Measurements from ENCODE around the gene VPS52. TPM values are rescaled to one million over a fixed set of nuclear protein-coding genes. Genes with fewer than 3 reads are reported as not detected.

Gene VPS52
- total RNA-seq, 1 donor from 2014 or later: 30.6 TPM

- Mint-ChIP-seq H3K27ac (ENCODE audit: unreplicated experiment) (peak overlapping the region; percentile 97), H3K36me3 (ENCODE audit: low read depth, unreplicated experiment) (peaks cover 31% of the 10 kb centered on the region), H3K27me3 (ENCODE audit: low read depth, unreplicated experiment) (peaks cover 1% of the 10 kb centered on the region), H3K4me1 (ENCODE audit: low read depth, unreplicated experiment) (peaks cover 42% of the 10 kb centered on the region), H3K4me3 (ENCODE audit: unreplicated experiment) (peak overlapping the region; percentile 99), H3K9me3 (ENCODE audit: unreplicated experiment) (peaks cover 5% of the 10 kb centered on the region)
- DNase-seq (ENCODE audit: low read depth) (no peak), FAIRE-seq (no peak)
- Histone ChIP-seq H3K36me3 (ENCODE audit: insufficient read depth, low read length) (peaks cover 33% of the 10 kb centered on the region), H3K4me2 (ENCODE audit: low read length) (peak overlapping the region; percentile 96), H3K4me1 (ENCODE audit: insufficient read depth, low read length) (peaks cover 55% of the 10 kb centered on the region), H3K79me2 (ENCODE audit: insufficient read depth, low read length) (peaks cover 49% of the 10 kb centered on the region), H3K27ac (ENCODE audit: low read depth, low read length) (peak overlapping the region; percentile 96), H3K9ac (ENCODE audit: low read length) (peak overlapping the region; percentile 99), H4K20me1 (ENCODE audit: insufficient read depth, low read length) (peaks cover 36% of the 10 kb centered on the region), H3K27me3 (ENCODE audit: insufficient read depth, low read length) (no peaks in the 10 kb centered on the region), H3K4me3 (ENCODE audit: insufficient read depth, low read depth, low read length) (peak overlapping the region; percentile 80), H3K9me3 (ENCODE audit: insufficient read depth, low read depth, low read length) (no peaks in the 10 kb centered on the region), H2AFZ (ENCODE audit: low read depth, low read length) (no peak overlapping the region)
- TF ChIP-seq EZH2 (IDR thresholded peaks at IDR 0.05; ENCODE audit: insufficient read depth, low read length) (no peak), CTCF (IDR thresholded peaks at IDR 0.05; ENCODE audit: insufficient read depth, low read depth, low read length) (no peak)
Observed at GRCh38 chr6:33206864-33207551, 64.7 kb downstream of the VPS52 start.

- DNase-seq (ENCODE audit: low read depth) (no peak), FAIRE-seq (no peak)
- Histone ChIP-seq H3K36me3 (ENCODE audit: insufficient read depth, low read length) (peaks cover 39% of the 10 kb centered on the region), H2AFZ (ENCODE audit: low read depth, low read length) (no peak overlapping the region), H3K27ac (ENCODE audit: low read depth, low read length) (peak overlapping the region; percentile 96), H3K9ac (ENCODE audit: low read length) (peak overlapping the region; percentile 99), H3K4me1 (ENCODE audit: insufficient read depth, low read length) (peaks cover 62% of the 10 kb centered on the region), H3K4me2 (ENCODE audit: low read length) (peak overlapping the region; percentile 96), H3K4me3 (ENCODE audit: insufficient read depth, low read depth, low read length) (peak overlapping the region; percentile 1), H3K79me2 (ENCODE audit: insufficient read depth, low read length) (peaks cover 56% of the 10 kb centered on the region), H3K9me3 (ENCODE audit: insufficient read depth, low read depth, low read length) (no peaks in the 10 kb centered on the region), H4K20me1 (ENCODE audit: insufficient read depth, low read length) (peaks cover 44% of the 10 kb centered on the region), H3K27me3 (ENCODE audit: insufficient read depth, low read length) (no peaks in the 10 kb centered on the region)
- peaks cover 34% of the 10 kb centered on the region for H3K36me3 Mint-ChIP-seq (ENCODE audit: low read depth, unreplicated experiment)
- H3K9me3 Mint-ChIP-seq (ENCODE audit: unreplicated experiment): peaks cover 5% of the 10 kb centered on the region
- H3K27me3 Mint-ChIP-seq (ENCODE audit: low read depth, unreplicated experiment): peaks cover 1% of the 10 kb centered on the region
- TF ChIP-seq EZH2 (IDR thresholded peaks at IDR 0.05; ENCODE audit: insufficient read depth, low read length): no peak
- TF ChIP-seq CTCF (IDR thresholded peaks at IDR 0.05; ENCODE audit: insufficient read depth, low read depth, low read length): no peak
- H3K27ac Mint-ChIP-seq (ENCODE audit: unreplicated experiment): peak overlapping the region; percentile 97
- H3K4me1 Mint-ChIP-seq (ENCODE audit: low read depth, unreplicated experiment): peaks cover 47% of the 10 kb centered on the region
- peak overlapping the region; percentile 99 for H3K4me3 Mint-ChIP-seq (ENCODE audit: unreplicated experiment)
Observed at GRCh38 chr6:33206027-33206863, 65.4 kb downstream of the VPS52 start.

All from astrocyte (in vitro differentiated cells and primary cell).